NK-92 (cell line): Measurements from ENCODE around the gene CTTNBP2NL.
A peak's percentile ranks its signal among the peaks of the same experiment; 100 is the strongest.
"Not testable (repeated sequence)": the region's sequence is repeated elsewhere in the genome, so short reads cannot be mapped to it uniquely, and the experiment has no call there.

Experiments used
- DNase-seq: peaks from one replicate; lab custom pipeline; 2025; ENCODE audit not compliant: unreplicated experiment; lab: John Stamatoyannopoulos, UW

CTTNBP2NL gene

GRCh38 chr1:112386024-112386723, 9.8 kb upstream of the CTTNBP2NL start:
- no peak for DNase-seq

- no peak for DNase-seq
Measured at GRCh38 chr1:112386731-112387346, 9.2 kb upstream of the CTTNBP2NL start.

- DNase-seq: no peak
Measured at GRCh38 chr1:112387807-112388206, 8.2 kb upstream of the CTTNBP2NL start.

GRCh38 chr1:112388436-112388835, 7.6 kb upstream of the CTTNBP2NL start:
- DNase-seq: no peak

- DNase-seq: no peak
Measured at GRCh38 chr1:112389689-112390088, 6.3 kb upstream of the CTTNBP2NL start.

GRCh38 chr1:112390335-112390734, 5.7 kb upstream of the CTTNBP2NL start:
- DNase-seq: not testable (repeated sequence)

- DNase-seq: peak; percentile 22
Measured at GRCh38 chr1:112390775-112391602, 5.0 kb upstream of the CTTNBP2NL start.

GRCh38 chr1:112391603-112391940, 4.4 kb upstream of the CTTNBP2NL start:
- DNase-seq: no peak

GRCh38 chr1:112393631-112393974, 2.4 kb upstream of the CTTNBP2NL start:
- no peak for DNase-seq

- DNase-seq: no peak
Measured at GRCh38 chr1:112394743-112395062, 1.3 kb upstream of the CTTNBP2NL start.

GRCh38 chr1:112395256-112395820, 676 bp upstream of the CTTNBP2NL start:
- DNase-seq: no peak

GRCh38 chr1:112396653-112397471, 848 bp downstream of the CTTNBP2NL start:
- DNase-seq: no peak

GRCh38 chr1:112397841-112398240, 1.8 kb downstream of the CTTNBP2NL start:
- no peak for DNase-seq

- DNase-seq: no peak
Measured at GRCh38 chr1:112399456-112399855, 3.4 kb downstream of the CTTNBP2NL start.

- DNase-seq: not testable (repeated sequence)
Measured at GRCh38 chr1:112400706-112401105, 4.7 kb downstream of the CTTNBP2NL start.

GRCh38 chr1:112402682-112403643, 6.9 kb downstream of the CTTNBP2NL start:
- no peak for DNase-seq

- DNase-seq: no peak
Measured at GRCh38 chr1:112406771-112407170, 10.8 kb downstream of the CTTNBP2NL start.

- no peak for DNase-seq
Measured at GRCh38 chr1:112409414-112409813, 13.4 kb downstream of the CTTNBP2NL start.

- DNase-seq: no peak
Measured at GRCh38 chr1:112410673-112411072, 14.7 kb downstream of the CTTNBP2NL start.

GRCh38 chr1:112417271-112417670, 21.3 kb downstream of the CTTNBP2NL start:
- DNase-seq: no peak
